ENCODE results near the gene ARMH3.

- no peak for TF ChIP-seq CTCF (IDR thresholded peaks at IDR 0.05; ENCODE audit: low read depth, low read length)
- TF ChIP-seq MYC (IDR thresholded peaks at IDR 0.05; ENCODE audit: low read depth, low read length): no peak
- TF ChIP-seq POLR2A (IDR thresholded peaks at IDR 0.05; ENCODE audit: extremely low read depth, insufficient read length): no peak
- TF ChIP-seq MAX (IDR thresholded peaks at IDR 0.05; ENCODE audit: low read depth, low read length): no peak
These were observed 34.8 kb upstream of the ARMH3 start for GRCh38 chr10:102090772-102091171.
